Peyer's patch (tissue), 4 donors: ENCODE results near the gene CTCF. TPM values are rescaled to one million over a fixed set of nuclear protein-coding genes. Genes with fewer than 3 reads are reported as not detected.

Source experiments
- DNase-seq, 3 donors: peaks; one replicate each; pipeline ENCODE4 v3.0.0-alpha.2; 2017 to 2019
- H3K27ac ChIP-seq, 4 donors: fragments of 200-600 bp; sonication (generic); one replicate each; pipeline ENCODE4 v1.5.1; 2016 to 2019
- H3K27me3 ChIP-seq, 2 donors: fragments of 200-600 bp; sonication (generic); one replicate each; pipeline ENCODE4 v1.5.1; 2019
- H3K36me3 ChIP-seq, 3 donors: fragments of 200-600 bp; sonication (generic); one replicate each; pipeline ENCODE4 v1.5.1; 2016 to 2019
- H3K4me1 ChIP-seq, 4 donors: fragments of 200-600 bp; sonication (generic); one replicate each; pipeline ENCODE4 v1.5.1; 2016 to 2019
- H3K4me3 ChIP-seq, 4 donors: fragments of 200-600 bp; sonication (generic); 1 replicate in 3 of 4; 2 replicates in 1 of 4; pipeline ENCODE4 v1.5.1; 2016 to 2019; ENCODE audit warnings: mild to moderate bottlenecking in 1 of 4
- H3K9me3 ChIP-seq, 4 donors: fragments of 200-600 bp; sonication (generic); one replicate each; pipeline ENCODE4 v1.5.1; 2016 to 2019; ENCODE audit warnings: mild to moderate bottlenecking in 1 of 4
- CTCF ChIP-seq, 6 experiments: fragments of 450-650 bp in 4 of 6; fragments of 200-600 bp in 2 of 6; sonication (generic) in 1 of 6; IDR thresholded peaks; one replicate each; pipeline ENCODE4 v1.5.1; 2017 to 2019; ENCODE audit warnings: antibody characterized with exemption in 6 of 6, mild to moderate bottlenecking in 3 of 6, moderate library complexity in 1 of 6
- POLR2A ChIP-seq, 2 donors: fragments of 450-650 bp; IDR thresholded peaks; one replicate each; pipeline ENCODE4 v1.5.1; 2017; ENCODE audit warnings: antibody characterized with exemption in 2 of 2, mild to moderate bottlenecking in 2 of 2, moderate library complexity in 2 of 2
- total RNA-seq, 4 donors: library from RNA; depleted of rRNA; stranded (reverse); fragments of >200 nt; gene quantifications; one replicate each; pipeline ENCODE4 v1.1.0, GENCODE V29; 2016

The CTCF gene
- total RNA-seq, 4 donors from 2014 or later, result 35.3 to 59.4 (median 42.7) TPM

DNA sequence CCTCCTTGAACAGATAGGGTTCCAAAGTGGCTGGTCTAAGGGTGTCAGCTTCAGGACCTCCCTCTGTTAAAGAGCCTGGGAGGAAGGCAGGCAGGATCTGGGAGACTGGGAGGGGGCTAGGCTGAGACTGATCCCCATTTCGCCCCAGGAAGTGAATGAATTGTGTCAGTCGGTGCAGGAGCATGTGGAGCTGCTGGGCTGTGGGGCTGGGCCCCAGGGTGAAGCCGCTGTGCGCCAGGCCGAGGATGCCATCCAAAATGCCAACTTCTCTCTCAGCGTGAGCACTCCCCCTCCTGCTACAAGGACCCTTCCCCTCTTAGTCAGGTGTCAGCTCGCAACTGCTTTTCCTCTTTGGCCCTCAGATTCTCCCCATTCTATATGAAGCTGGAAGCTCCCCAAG, 88.7 kb downstream of the CTCF start:
- TF ChIP-seq CTCF (IDR thresholded peaks at IDR 0.05), result no peak
- no peak for TF ChIP-seq POLR2A (IDR thresholded peaks at IDR 0.05)
- Histone ChIP-seq H3K4me1 (peaks cover 0 to 21% (median 1%) of the 10 kb centered on the region in 4 donors), H3K4me3 (no peak overlapping the region), H3K9me3 (no peaks in the 10 kb centered on the region), H3K27me3 (peaks cover 0 to 37% of the 10 kb centered on the region in 2 donors), H3K27ac (no peak overlapping the region), H3K36me3 (no peaks in the 10 kb centered on the region)
- DNase-seq, result no peak

GRCh38 chr16:67651847-67652246, 89.5 kb downstream of the CTCF start:
- Histone ChIP-seq H3K4me3 (no peak overlapping the region), H3K27me3 (peaks cover 0 to 37% of the 10 kb centered on the region in 2 donors)
- no peak for TF ChIP-seq POLR2A (IDR thresholded peaks at IDR 0.05)
- TF ChIP-seq CTCF (IDR thresholded peaks at IDR 0.05), result no peak

GRCh38 chr16:67652578-67653127, 90.3 kb downstream of the CTCF start:
- H3K36me3 ChIP-seq, result peaks cover 0 to 3% (median 0%) of the 10 kb centered on the region in 3 donors
- peaks cover 0 to 21% (median 0%) of the 10 kb centered on the region in 4 donors for H3K4me1 ChIP-seq
- no peak overlapping the region for H3K27ac ChIP-seq
- H3K9me3 ChIP-seq, result no peaks in the 10 kb centered on the region
- H3K27me3 ChIP-seq, result peaks cover 0 to 34% of the 10 kb centered on the region in 2 donors
- H3K4me3 ChIP-seq, result peak overlapping the region in 2 of 4 donors; percentile 47 to 49
- TF ChIP-seq POLR2A (IDR thresholded peaks at IDR 0.05) (no peak), CTCF (IDR thresholded peaks at IDR 0.05) (no peak)
- peak in 1 of 3 donors; percentile 58 for DNase-seq

More at GRCh38 chr16:67651847-67652246, 89.5 kb downstream of the CTCF start:
- DNase-seq, result no peak
- no peaks in the 10 kb centered on the region for H3K9me3 ChIP-seq
- H3K36me3 ChIP-seq, result no peaks in the 10 kb centered on the region
- H3K27ac ChIP-seq, result no peak overlapping the region
- H3K4me1 ChIP-seq, result peaks cover 0 to 21% (median 0%) of the 10 kb centered on the region in 4 donors

- H3K4me1 ChIP-seq, result peaks cover 0 to 18% (median 0%) of the 10 kb centered on the region in 4 donors
- H3K27me3 ChIP-seq, result peaks cover 0 to 28% of the 10 kb centered on the region in 2 donors
- H3K27ac ChIP-seq, result no peak overlapping the region
- peaks cover 0 to 3% (median 0%) of the 10 kb centered on the region in 3 donors for H3K36me3 ChIP-seq
- no peak for TF ChIP-seq POLR2A (IDR thresholded peaks at IDR 0.05)
- TF ChIP-seq CTCF (IDR thresholded peaks at IDR 0.05), result peak in 2 of 6 experiments; percentile 11 to 24
- no peaks in the 10 kb centered on the region for H3K9me3 ChIP-seq
- no peak for DNase-seq
- peak overlapping the region in 2 of 4 donors; percentile 47 to 49 for H3K4me3 ChIP-seq
Observed at GRCh38 chr16:67653128-67653788, 90.9 kb downstream of the CTCF start.

DNA sequence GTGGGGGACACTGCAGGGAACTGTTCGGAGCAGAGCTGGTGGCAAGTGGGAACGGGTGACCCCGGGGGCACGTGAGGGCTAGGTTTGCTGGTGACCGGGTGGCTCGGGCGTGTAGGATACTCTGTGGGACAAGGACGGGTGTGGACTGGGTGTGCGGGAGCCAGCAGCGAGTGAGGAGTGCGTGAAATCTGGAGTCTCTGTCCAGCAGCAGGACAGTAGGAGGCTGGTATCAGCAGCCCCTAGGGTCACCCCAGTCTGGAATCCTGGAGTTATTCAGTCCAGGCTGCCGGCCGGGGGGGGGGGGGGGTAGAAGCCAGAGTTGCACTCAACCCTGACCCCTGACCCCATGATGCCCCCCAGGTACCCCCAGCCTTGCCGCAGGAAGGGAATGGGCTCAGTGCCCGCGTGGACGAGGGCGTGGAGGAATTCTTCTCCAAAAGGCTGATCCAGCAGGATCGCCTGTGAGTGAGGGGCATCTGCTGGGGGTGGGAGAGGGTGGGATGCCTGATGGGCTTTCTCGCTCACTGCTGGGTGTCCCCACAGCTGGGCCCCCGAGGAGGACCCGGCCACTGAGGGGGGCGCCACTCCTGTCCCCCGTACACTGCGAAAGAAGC, 91.6 kb downstream of the CTCF start:
- H3K4me3 ChIP-seq, result peak overlapping the region in 1 of 4 donors; percentile 47
- peaks cover 0 to 23% of the 10 kb centered on the region in 2 donors for H3K27me3 ChIP-seq
- TF ChIP-seq CTCF (IDR thresholded peaks at IDR 0.05), result no peak
- TF ChIP-seq POLR2A (IDR thresholded peaks at IDR 0.05), result no peak

More for the DNA sequence above, 91.6 kb downstream of the CTCF start:
- Histone ChIP-seq H3K4me1 (peaks cover 0 to 19% (median 2%) of the 10 kb centered on the region in 4 donors), H3K27ac (no peak overlapping the region), H3K9me3 (no peaks in the 10 kb centered on the region), H3K36me3 (peaks cover 0 to 3% (median 0%) of the 10 kb centered on the region in 3 donors)
- DNase-seq, result no peak
